ENCODE results near the gene GATAD2B.

Gene GATAD2B

GRCh38 chr1:153827168-153827964, 95.4 kb downstream of the GATAD2B start:
- DNase-seq: no peak

- DNase-seq: no peak
Observed at GRCh38 chr1:153818876-153819275, 103.9 kb downstream of the GATAD2B start.

- no peak for DNase-seq
Observed at GRCh38 chr1:153816283-153816889, 106.4 kb downstream of the GATAD2B start.

- no peak for DNase-seq
Observed at GRCh38 chr1:153805886-153806719, 116.7 kb downstream of the GATAD2B start.

GRCh38 chr1:153805042-153805745, 117.6 kb downstream of the GATAD2B start:
- DNase-seq: no peak

- no peak for DNase-seq
Observed at GRCh38 chr1:153804112-153804511, 118.7 kb downstream of the GATAD2B start.

- no peak for DNase-seq
Observed at GRCh38 chr1:153803470-153804056, 119.2 kb downstream of the GATAD2B start.

GRCh38 chr1:153801786-153802697, 120.7 kb downstream of the GATAD2B start:
- no peak for DNase-seq

- DNase-seq: no peak
Observed at GRCh38 chr1:153801028-153801625, 121.6 kb downstream of the GATAD2B start.

GRCh38 chr1:153800516-153800915, 122.3 kb downstream of the GATAD2B start:
- DNase-seq: no peak

GRCh38 chr1:153799566-153800465, 123.0 kb downstream of the GATAD2B start:
- DNase-seq: no peak

GRCh38 chr1:153799016-153799415, 123.8 kb downstream of the GATAD2B start:
- no peak for DNase-seq

- DNase-seq: no peak
Observed at GRCh38 chr1:153798468-153798780, 124.3 kb downstream of the GATAD2B start.

- DNase-seq: no peak
Observed at GRCh38 chr1:153796786-153797659, 125.7 kb downstream of the GATAD2B start.

- no peak for DNase-seq
Observed at GRCh38 chr1:153795934-153796785, 126.6 kb downstream of the GATAD2B start.

GRCh38 chr1:153795330-153795837, 127.4 kb downstream of the GATAD2B start:
- no peak for DNase-seq

GRCh38 chr1:153794624-153795329, 128.0 kb downstream of the GATAD2B start:
- no peak for DNase-seq

All from NCI-H524 treated with DMSO at 0.1 percent for 48 hours (cell line).